WTC11 (cell line): ENCODE measurements around the gene EVA1C.

ENCODE experiments used
- CBFB ChIP-seq: sonication (generic); formaldehyde crosslinking; IDR thresholded peaks from 2 replicates; pipeline ENCODE4 v1.8.1; 2022; ENCODE audit warnings: mild to moderate bottlenecking, low read depth, missing genetic modification reagents
- JUN ChIP-seq: sonication (generic); formaldehyde crosslinking; IDR thresholded peaks from 2 replicates; pipeline ENCODE4 v1.8.0; 2023; ENCODE audit warnings: mild to moderate bottlenecking, missing genetic modification reagents
- MYBL2 ChIP-seq: sonication (generic); formaldehyde crosslinking; IDR thresholded peaks from 2 replicates; pipeline ENCODE4 v1.8.1; 2023; ENCODE audit warnings: mild to moderate bottlenecking, moderate library complexity, missing genetic modification reagents
- NR2C2 ChIP-seq: sonication (generic); formaldehyde crosslinking; IDR thresholded peaks from 2 replicates; pipeline ENCODE4 v1.8.0; 2022; ENCODE audit warnings: mild to moderate bottlenecking, missing genetic modification reagents
- ZNF121 ChIP-seq: sonication (generic); formaldehyde crosslinking; IDR thresholded peaks from 2 replicates; pipeline ENCODE4 v1.8.0; 2023; ENCODE audit warnings: missing genetic modification reagents
- TF ChIP-seq, protein P1 (sequence below): fragments of 200-600 bp; IDR thresholded peaks from 2 replicates; pipeline ENCODE4 v1.8.0; 2022; ENCODE audit warnings: antibody characterized with exemption
- TF ChIP-seq, protein P2 (sequence below): sonication (generic); formaldehyde crosslinking; conservative IDR thresholded peaks from 2 replicates; pipeline ENCODE4 v1.8.1; 2022; ENCODE audit warnings: mild to moderate bottlenecking, missing genetic modification reagents
- TF ChIP-seq, protein P3 (sequence below): sonication (generic); formaldehyde crosslinking; IDR thresholded peaks from 2 replicates; pipeline ENCODE4 v1.8.0; 2022; ENCODE audit warnings: mild to moderate bottlenecking, missing genetic modification reagents
- TF ChIP-seq, protein P4 (sequence below): fragments of 250-450 bp; sonication (Bioruptor Pico); IDR thresholded peaks from 2 replicates; pipeline ENCODE4 v1.9.0; 2021; ENCODE audit warnings: mild to moderate bottlenecking, borderline replicate concordance
- TF ChIP-seq, protein P5 (sequence below): sonication (generic); formaldehyde crosslinking; IDR thresholded peaks from 2 replicates; pipeline ENCODE4 v1.8.1; 2023; ENCODE audit warnings: mild to moderate bottlenecking, missing genetic modification reagents, moderate library complexity
- TF ChIP-seq, protein P6 (sequence below): sonication (generic); formaldehyde crosslinking; IDR thresholded peaks from 2 replicates; pipeline ENCODE4 v1.8.0; 2023; ENCODE audit warnings: missing genetic modification reagents

DNA sequence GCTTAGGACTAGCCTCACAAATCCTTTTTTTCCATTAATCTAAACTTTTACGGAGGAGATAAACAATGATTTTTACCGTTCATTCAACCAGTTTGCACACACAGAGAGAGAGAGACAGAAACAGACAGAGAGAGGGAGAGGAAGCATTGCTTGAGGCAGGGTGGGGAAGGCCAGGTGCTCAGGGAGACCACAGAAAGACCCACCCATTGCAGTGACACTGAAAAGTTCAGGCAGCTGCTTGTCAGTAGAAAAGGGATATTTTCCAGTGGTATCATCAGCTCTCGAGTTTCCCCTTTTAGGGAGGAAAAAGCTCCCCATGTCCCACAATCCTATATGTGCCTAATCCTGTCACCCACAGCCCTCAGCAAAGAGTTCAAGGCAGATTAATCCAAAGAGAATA lies 145.6 kb downstream of the EVA1C start:
- TF ChIP-seq, protein P1, sequence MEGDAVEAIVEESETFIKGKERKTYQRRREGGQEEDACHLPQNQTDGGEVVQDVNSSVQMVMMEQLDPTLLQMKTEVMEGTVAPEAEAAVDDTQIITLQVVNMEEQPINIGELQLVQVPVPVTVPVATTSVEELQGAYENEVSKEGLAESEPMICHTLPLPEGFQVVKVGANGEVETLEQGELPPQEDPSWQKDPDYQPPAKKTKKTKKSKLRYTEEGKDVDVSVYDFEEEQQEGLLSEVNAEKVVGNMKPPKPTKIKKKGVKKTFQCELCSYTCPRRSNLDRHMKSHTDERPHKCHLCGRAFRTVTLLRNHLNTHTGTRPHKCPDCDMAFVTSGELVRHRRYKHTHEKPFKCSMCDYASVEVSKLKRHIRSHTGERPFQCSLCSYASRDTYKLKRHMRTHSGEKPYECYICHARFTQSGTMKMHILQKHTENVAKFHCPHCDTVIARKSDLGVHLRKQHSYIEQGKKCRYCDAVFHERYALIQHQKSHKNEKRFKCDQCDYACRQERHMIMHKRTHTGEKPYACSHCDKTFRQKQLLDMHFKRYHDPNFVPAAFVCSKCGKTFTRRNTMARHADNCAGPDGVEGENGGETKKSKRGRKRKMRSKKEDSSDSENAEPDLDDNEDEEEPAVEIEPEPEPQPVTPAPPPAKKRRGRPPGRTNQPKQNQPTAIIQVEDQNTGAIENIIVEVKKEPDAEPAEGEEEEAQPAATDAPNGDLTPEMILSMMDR, result no peak
- TF ChIP-seq, protein P2, sequence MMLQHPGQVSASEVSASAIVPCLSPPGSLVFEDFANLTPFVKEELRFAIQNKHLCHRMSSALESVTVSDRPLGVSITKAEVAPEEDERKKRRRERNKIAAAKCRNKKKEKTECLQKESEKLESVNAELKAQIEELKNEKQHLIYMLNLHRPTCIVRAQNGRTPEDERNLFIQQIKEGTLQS (CRISPR knock-in tag), result no peak
- TF ChIP-seq, protein P3, sequence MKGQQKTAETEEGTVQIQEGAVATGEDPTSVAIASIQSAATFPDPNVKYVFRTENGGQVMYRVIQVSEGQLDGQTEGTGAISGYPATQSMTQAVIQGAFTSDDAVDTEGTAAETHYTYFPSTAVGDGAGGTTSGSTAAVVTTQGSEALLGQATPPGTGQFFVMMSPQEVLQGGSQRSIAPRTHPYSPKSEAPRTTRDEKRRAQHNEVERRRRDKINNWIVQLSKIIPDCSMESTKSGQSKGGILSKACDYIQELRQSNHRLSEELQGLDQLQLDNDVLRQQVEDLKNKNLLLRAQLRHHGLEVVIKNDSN, result no peak
- TF ChIP-seq, protein P4, sequence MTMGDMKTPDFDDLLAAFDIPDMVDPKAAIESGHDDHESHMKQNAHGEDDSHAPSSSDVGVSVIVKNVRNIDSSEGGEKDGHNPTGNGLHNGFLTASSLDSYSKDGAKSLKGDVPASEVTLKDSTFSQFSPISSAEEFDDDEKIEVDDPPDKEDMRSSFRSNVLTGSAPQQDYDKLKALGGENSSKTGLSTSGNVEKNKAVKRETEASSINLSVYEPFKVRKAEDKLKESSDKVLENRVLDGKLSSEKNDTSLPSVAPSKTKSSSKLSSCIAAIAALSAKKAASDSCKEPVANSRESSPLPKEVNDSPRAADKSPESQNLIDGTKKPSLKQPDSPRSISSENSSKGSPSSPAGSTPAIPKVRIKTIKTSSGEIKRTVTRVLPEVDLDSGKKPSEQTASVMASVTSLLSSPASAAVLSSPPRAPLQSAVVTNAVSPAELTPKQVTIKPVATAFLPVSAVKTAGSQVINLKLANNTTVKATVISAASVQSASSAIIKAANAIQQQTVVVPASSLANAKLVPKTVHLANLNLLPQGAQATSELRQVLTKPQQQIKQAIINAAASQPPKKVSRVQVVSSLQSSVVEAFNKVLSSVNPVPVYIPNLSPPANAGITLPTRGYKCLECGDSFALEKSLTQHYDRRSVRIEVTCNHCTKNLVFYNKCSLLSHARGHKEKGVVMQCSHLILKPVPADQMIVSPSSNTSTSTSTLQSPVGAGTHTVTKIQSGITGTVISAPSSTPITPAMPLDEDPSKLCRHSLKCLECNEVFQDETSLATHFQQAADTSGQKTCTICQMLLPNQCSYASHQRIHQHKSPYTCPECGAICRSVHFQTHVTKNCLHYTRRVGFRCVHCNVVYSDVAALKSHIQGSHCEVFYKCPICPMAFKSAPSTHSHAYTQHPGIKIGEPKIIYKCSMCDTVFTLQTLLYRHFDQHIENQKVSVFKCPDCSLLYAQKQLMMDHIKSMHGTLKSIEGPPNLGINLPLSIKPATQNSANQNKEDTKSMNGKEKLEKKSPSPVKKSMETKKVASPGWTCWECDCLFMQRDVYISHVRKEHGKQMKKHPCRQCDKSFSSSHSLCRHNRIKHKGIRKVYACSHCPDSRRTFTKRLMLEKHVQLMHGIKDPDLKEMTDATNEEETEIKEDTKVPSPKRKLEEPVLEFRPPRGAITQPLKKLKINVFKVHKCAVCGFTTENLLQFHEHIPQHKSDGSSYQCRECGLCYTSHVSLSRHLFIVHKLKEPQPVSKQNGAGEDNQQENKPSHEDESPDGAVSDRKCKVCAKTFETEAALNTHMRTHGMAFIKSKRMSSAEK, result no peak
- TF ChIP-seq ZNF121 (CRISPR knock-in tag) (no peak), MYBL2 (no peak), JUN (CRISPR knock-in tag) (no peak), NR2C2 (CRISPR knock-in tag) (no peak), CBFB (CRISPR knock-in tag) (no peak)
- TF ChIP-seq, protein P5, sequence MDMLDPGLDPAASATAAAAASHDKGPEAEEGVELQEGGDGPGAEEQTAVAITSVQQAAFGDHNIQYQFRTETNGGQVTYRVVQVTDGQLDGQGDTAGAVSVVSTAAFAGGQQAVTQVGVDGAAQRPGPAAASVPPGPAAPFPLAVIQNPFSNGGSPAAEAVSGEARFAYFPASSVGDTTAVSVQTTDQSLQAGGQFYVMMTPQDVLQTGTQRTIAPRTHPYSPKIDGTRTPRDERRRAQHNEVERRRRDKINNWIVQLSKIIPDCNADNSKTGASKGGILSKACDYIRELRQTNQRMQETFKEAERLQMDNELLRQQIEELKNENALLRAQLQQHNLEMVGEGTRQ (CRISPR knock-in tag), result no peak
- TF ChIP-seq, protein P6, sequence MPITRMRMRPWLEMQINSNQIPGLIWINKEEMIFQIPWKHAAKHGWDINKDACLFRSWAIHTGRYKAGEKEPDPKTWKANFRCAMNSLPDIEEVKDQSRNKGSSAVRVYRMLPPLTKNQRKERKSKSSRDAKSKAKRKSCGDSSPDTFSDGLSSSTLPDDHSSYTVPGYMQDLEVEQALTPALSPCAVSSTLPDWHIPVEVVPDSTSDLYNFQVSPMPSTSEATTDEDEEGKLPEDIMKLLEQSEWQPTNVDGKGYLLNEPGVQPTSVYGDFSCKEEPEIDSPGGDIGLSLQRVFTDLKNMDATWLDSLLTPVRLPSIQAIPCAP, result no peak
